ENCODE results near the gene CDS1.

GRCh38 chr4:84652478-84652877 is 69.6 kb downstream of the CDS1 start:
- no peak for TF ChIP-seq CTCF (IDR thresholded peaks at IDR 0.05; ENCODE audit: insufficient read depth, low read length, poor library complexity, severe bottlenecking)
- TF ChIP-seq EZH2phosphoT487 (conservative IDR thresholded peaks at IDR 0.05; ENCODE audit: low read length), result no peak

Measured in SU-DHL-6 (cell line).